NCI-H2081 treated with DMSO at 0.1 percent for 48 hours (cell line): Measurements from ENCODE around the gene RASGEF1B.

Source experiments
- DNase-seq: peaks from one replicate; lab custom pipeline; 2025; lab: John Stamatoyannopoulos, UW

Gene RASGEF1B

GRCh38 chr4:81471588-81472280 is at the start of gene RASGEF1B:
TSS of gene RASGEF1B (minus strand) at chr4:81471907. CDS start at chr4:81459508, 12,399 bp downstream.
- DNase-seq = peak; percentile 84

GRCh38 chr4:81519856-81520255 is 48.1 kb upstream of the RASGEF1B start:
- DNase-seq = no peak

- DNase-seq = no peak
These were observed 47.7 kb upstream of the RASGEF1B start for GRCh38 chr4:81519427-81519773.

- DNase-seq = no peak
These were observed 47.2 kb upstream of the RASGEF1B start for GRCh38 chr4:81518762-81519426.

GRCh38 chr4:81516241-81516640 is 44.5 kb upstream of the RASGEF1B start:
- DNase-seq = no peak

GRCh38 chr4:81512757-81513501 is 41.2 kb upstream of the RASGEF1B start:
- DNase-seq = no peak

- no peak for DNase-seq
These were observed 40.5 kb upstream of the RASGEF1B start for GRCh38 chr4:81512001-81512756.

GRCh38 chr4:81510643-81511178 is 39.0 kb upstream of the RASGEF1B start:
- DNase-seq = no peak

- DNase-seq = no peak
These were observed 38.1 kb upstream of the RASGEF1B start for GRCh38 chr4:81509822-81510221.

GRCh38 chr4:81509191-81509590 is 37.5 kb upstream of the RASGEF1B start:
- DNase-seq = no peak

- DNase-seq = no peak
These were observed 36.9 kb upstream of the RASGEF1B start for GRCh38 chr4:81508411-81509185.

- DNase-seq = no peak
These were observed 35.8 kb upstream of the RASGEF1B start for GRCh38 chr4:81507530-81507929.

GRCh38 chr4:81506731-81507130 is 35.0 kb upstream of the RASGEF1B start:
- no peak for DNase-seq

- DNase-seq = no peak
These were observed 34.0 kb upstream of the RASGEF1B start for GRCh38 chr4:81505726-81506125.

- DNase-seq = no peak
These were observed 33.4 kb upstream of the RASGEF1B start for GRCh38 chr4:81505004-81505598.

- no peak for DNase-seq
These were observed 32.7 kb upstream of the RASGEF1B start for GRCh38 chr4:81504112-81505003.

GRCh38 chr4:81503586-81503985 is 31.9 kb upstream of the RASGEF1B start:
- DNase-seq = no peak

GRCh38 chr4:81502564-81502963 is 30.9 kb upstream of the RASGEF1B start:
- DNase-seq = no peak

GRCh38 chr4:81499840-81500239 is 28.1 kb upstream of the RASGEF1B start:
- DNase-seq = no peak
